PFSK-1 (cell line): ENCODE data around the gene BRINP1.

ENCODE experiments used
- FOXP2 ChIP-seq: optimal IDR thresholded peaks from 2 replicates; pipeline ENCODE3; 2011; ENCODE audit warnings: borderline replicate concordance, control low read depth, inconsistent platforms; ENCODE audit not compliant: insufficient read depth; ENCODE audit errors: extremely low read length, extremely low read depth
- POLR2AphosphoS5 ChIP-seq: IDR thresholded peaks from 2 replicates; pipeline ENCODE4 v1.6.1; 2012; ENCODE audit warnings: low read depth, mild to moderate bottlenecking, control low read depth, low read length, moderate library complexity
- SIN3A ChIP-seq: IDR thresholded peaks from 2 replicates; pipeline ENCODE4 v1.6.1; 2012; ENCODE audit warnings: mild to moderate bottlenecking, low read length, moderate library complexity, borderline replicate concordance; ENCODE audit not compliant: insufficient read depth
- TAF1 ChIP-seq: IDR thresholded peaks from 2 replicates; pipeline ENCODE4 v1.6.1; 2012; ENCODE audit warnings: low read length, control low read depth, borderline replicate concordance; ENCODE audit not compliant: insufficient read depth
- TF ChIP-seq, protein P1 (sequence below), 2 experiments: IDR thresholded peaks; 2 replicates each; pipeline versions ENCODE4 v1.6.1 to v1.8.0; 2011 to 2012; ENCODE audit warnings: low read depth in 2 of 2, low read length in 2 of 2, control low read depth in 1 of 2, inconsistent platforms in 1 of 2, mild to moderate bottlenecking in 1 of 2, moderate library complexity in 1 of 2; ENCODE audit not compliant: insufficient read depth in 1 of 2

Gene BRINP1

GRCh38 chr9:119251936-119252335 lies 117.3 kb downstream of the BRINP1 start:
- TF ChIP-seq SIN3A: no peak
- TF ChIP-seq FOXP2: no peak
- TF ChIP-seq TAF1: no peak
- TF ChIP-seq POLR2AphosphoS5: no peak
- TF ChIP-seq, protein P1, sequence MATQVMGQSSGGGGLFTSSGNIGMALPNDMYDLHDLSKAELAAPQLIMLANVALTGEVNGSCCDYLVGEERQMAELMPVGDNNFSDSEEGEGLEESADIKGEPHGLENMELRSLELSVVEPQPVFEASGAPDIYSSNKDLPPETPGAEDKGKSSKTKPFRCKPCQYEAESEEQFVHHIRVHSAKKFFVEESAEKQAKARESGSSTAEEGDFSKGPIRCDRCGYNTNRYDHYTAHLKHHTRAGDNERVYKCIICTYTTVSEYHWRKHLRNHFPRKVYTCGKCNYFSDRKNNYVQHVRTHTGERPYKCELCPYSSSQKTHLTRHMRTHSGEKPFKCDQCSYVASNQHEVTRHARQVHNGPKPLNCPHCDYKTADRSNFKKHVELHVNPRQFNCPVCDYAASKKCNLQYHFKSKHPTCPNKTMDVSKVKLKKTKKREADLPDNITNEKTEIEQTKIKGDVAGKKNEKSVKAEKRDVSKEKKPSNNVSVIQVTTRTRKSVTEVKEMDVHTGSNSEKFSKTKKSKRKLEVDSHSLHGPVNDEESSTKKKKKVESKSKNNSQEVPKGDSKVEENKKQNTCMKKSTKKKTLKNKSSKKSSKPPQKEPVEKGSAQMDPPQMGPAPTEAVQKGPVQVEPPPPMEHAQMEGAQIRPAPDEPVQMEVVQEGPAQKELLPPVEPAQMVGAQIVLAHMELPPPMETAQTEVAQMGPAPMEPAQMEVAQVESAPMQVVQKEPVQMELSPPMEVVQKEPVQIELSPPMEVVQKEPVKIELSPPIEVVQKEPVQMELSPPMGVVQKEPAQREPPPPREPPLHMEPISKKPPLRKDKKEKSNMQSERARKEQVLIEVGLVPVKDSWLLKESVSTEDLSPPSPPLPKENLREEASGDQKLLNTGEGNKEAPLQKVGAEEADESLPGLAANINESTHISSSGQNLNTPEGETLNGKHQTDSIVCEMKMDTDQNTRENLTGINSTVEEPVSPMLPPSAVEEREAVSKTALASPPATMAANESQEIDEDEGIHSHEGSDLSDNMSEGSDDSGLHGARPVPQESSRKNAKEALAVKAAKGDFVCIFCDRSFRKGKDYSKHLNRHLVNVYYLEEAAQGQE (IDR thresholded peaks at IDR 0.05; ENCODE audit: insufficient read depth in 1 of 2, low read depth in 2 of 2, low read length in 2 of 2): no peak

- TF ChIP-seq, protein P1 (IDR thresholded peaks at IDR 0.05; ENCODE audit: insufficient read depth in 1 of 2, low read depth in 2 of 2, low read length in 2 of 2): no peak
- TF ChIP-seq POLR2AphosphoS5: no peak
- TF ChIP-seq FOXP2: no peak
- TF ChIP-seq SIN3A: no peak
- no peak for TF ChIP-seq TAF1
Measured at GRCh38 chr9:119250730-119251129, 118.5 kb downstream of the BRINP1 start.

DNA sequence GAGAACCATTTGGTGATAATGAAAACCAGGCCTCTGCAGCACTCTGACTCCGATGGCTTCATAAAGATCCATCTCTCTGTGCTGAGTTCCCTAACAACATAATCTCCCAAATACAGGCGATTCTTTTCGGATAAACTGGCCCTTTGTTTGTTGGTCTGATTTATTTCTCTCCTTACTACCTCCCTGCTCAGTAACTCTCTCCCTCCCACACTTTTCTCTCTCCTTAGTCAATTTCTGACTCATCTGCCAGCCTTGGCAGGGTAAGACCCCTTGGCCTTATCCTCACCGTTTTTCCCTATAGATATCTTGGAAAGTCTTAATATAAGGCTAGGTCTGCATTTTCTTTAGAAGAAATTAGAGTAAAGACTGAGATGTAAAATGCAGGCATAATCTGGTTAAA lies 128.7 kb downstream of the BRINP1 start:
- TF ChIP-seq, protein P1 (IDR thresholded peaks at IDR 0.05; ENCODE audit: insufficient read depth in 1 of 2, low read depth in 2 of 2, low read length in 2 of 2): no peak
- no peak for TF ChIP-seq TAF1

- TF ChIP-seq, protein P1 (IDR thresholded peaks at IDR 0.05; ENCODE audit: insufficient read depth in 1 of 2, low read depth in 2 of 2, low read length in 2 of 2): no peak
- TF ChIP-seq FOXP2 (no peak), SIN3A (no peak), TAF1 (no peak), POLR2AphosphoS5 (no peak)
Measured at GRCh38 chr9:119234636-119235035, 134.6 kb downstream of the BRINP1 start.

GRCh38 chr9:119227422-119227821 lies 141.8 kb downstream of the BRINP1 start:
- TF ChIP-seq FOXP2 (no peak), TAF1 (no peak), POLR2AphosphoS5 (no peak), SIN3A (no peak)
- TF ChIP-seq, protein P1 (IDR thresholded peaks at IDR 0.05; ENCODE audit: insufficient read depth in 1 of 2, low read depth in 2 of 2, low read length in 2 of 2): no peak
